HepG2 (cell line): ENCODE measurements around the gene GSK3A. TPM values are rescaled to one million over a fixed set of nuclear protein-coding genes. Genes with fewer than 3 reads are reported as not detected.

Experiments
- EEA1 ChIP-seq: sonication (generic); formaldehyde crosslinking; IDR thresholded peaks from 2 replicates; pipeline ENCODE4 v1.5.1; 2020; ENCODE audit warnings: mild to moderate bottlenecking, missing genetic modification reagents, borderline replicate concordance
- HNRNPL ChIP-seq: fragments of 200-400 bp; formaldehyde crosslinking; IDR thresholded peaks from 2 replicates; pipeline ENCODE4 v1.6.1; 2017; ENCODE audit warnings: mild to moderate bottlenecking, low read depth, low read length
- IRF2 ChIP-seq: IDR thresholded peaks from 2 replicates; pipeline ENCODE4 v1.6.1; 2018; ENCODE audit warnings: missing genetic modification reagents, missing compliant biosample characterization
- KLF11 ChIP-seq: IDR thresholded peaks from 2 replicates; pipeline ENCODE4 v1.6.1; 2016; ENCODE audit warnings: missing compliant biosample characterization
- NFYB ChIP-seq: sonication (generic); formaldehyde crosslinking; IDR thresholded peaks from 2 replicates; pipeline ENCODE4 v1.4.0; 2020; ENCODE audit warnings: missing genetic modification reagents
- RBM22 ChIP-seq: fragments of 200-400 bp; formaldehyde crosslinking; optimal IDR thresholded peaks from 2 replicates; pipeline ENCODE3; 2017; ENCODE audit warnings: mild to moderate bottlenecking, low read length, moderate library complexity
- REXO4 ChIP-seq: sonication (generic); formaldehyde crosslinking; IDR thresholded peaks from 2 replicates; pipeline ENCODE4 v1.8.0; 2022; ENCODE audit warnings: missing genetic modification reagents, mild to moderate bottlenecking, borderline replicate concordance
- ZNF546 ChIP-seq: sonication (generic); formaldehyde crosslinking; conservative IDR thresholded peaks from 2 replicates; pipeline ENCODE4 v1.8.1; 2023; ENCODE audit warnings: mild to moderate bottlenecking, missing genetic modification reagents
- ZNF768 ChIP-seq: sonication (generic); formaldehyde crosslinking; IDR thresholded peaks from 2 replicates; pipeline ENCODE4 v1.4.0; 2020; ENCODE audit warnings: missing genetic modification reagents
- polyA plus RNA-seq, 8 experiments: library from polyadenylated mRNA; depleted of rRNA in 3 of 8; stranded (reverse) in 7 of 8; unstranded in 1 of 8; fragments of >200 nt; fragmentation: Illumina TruSeq in 4 of 8; extraction: Trizol in 4 of 8; gene quantifications; 2 replicates each; pipeline versions ENCODE4 v1.2.1 to v1.2.3, GENCODE V29; 2011 to 2016; ENCODE audit warnings: low read depth in 4 of 8, missing spikeins in 1 of 8, mixed read lengths in 1 of 8; ENCODE audit not compliant: insufficient read depth in 1 of 8
- total RNA-seq, 5 experiments: library from RNA; depleted of rRNA; stranded (reverse); fragments of >200 nt; fragmentation: Illumina TruSeq; extraction: Trizol; gene quantifications; 2 replicates each; pipeline ENCODE4 v1.2.3, GENCODE V29; 2016; ENCODE audit warnings: low read depth in 1 of 5
- TF ChIP-seq, protein P1 (sequence below): sonication (generic); formaldehyde crosslinking; IDR thresholded peaks from 2 replicates; pipeline ENCODE4 v1.5.1; 2020; ENCODE audit warnings: mild to moderate bottlenecking, missing genetic modification reagents, borderline replicate concordance
- TF ChIP-seq, protein P2 (sequence below): IDR thresholded peaks from 2 replicates; pipeline ENCODE4 v1.6.1; 2016; ENCODE audit warnings: low read depth
- TF ChIP-seq, protein P3 (sequence below), 2 experiments: sonication (generic) in 1 of 2; formaldehyde crosslinking in 1 of 2; IDR thresholded peaks; 2 replicates each; pipeline versions ENCODE4 v1.6.1 to v1.9.0; 2014 to 2022; ENCODE audit warnings: antibody characterized with exemption in 1 of 2, borderline replicate concordance in 1 of 2, inconsistent platforms in 1 of 2, low read depth in 1 of 2, missing genetic modification reagents in 1 of 2
- TF ChIP-seq, protein P4 (sequence below): sonication (generic); formaldehyde crosslinking; conservative IDR thresholded peaks from 2 replicates; pipeline ENCODE4 v1.4.0; 2020; ENCODE audit warnings: missing genetic modification reagents
- TF ChIP-seq, protein P5 (sequence below): sonication (generic); formaldehyde crosslinking; IDR thresholded peaks from 2 replicates; pipeline ENCODE4 v1.4.0; 2020; ENCODE audit warnings: mild to moderate bottlenecking, missing genetic modification reagents

GSK3A gene
- total and polyA plus RNA-seq, 2 of the 13 experiments (the other 11 are each of a cell fraction or from before 2014, with no cell fraction given) = 16.9 to 52.5 TPM

DNA sequence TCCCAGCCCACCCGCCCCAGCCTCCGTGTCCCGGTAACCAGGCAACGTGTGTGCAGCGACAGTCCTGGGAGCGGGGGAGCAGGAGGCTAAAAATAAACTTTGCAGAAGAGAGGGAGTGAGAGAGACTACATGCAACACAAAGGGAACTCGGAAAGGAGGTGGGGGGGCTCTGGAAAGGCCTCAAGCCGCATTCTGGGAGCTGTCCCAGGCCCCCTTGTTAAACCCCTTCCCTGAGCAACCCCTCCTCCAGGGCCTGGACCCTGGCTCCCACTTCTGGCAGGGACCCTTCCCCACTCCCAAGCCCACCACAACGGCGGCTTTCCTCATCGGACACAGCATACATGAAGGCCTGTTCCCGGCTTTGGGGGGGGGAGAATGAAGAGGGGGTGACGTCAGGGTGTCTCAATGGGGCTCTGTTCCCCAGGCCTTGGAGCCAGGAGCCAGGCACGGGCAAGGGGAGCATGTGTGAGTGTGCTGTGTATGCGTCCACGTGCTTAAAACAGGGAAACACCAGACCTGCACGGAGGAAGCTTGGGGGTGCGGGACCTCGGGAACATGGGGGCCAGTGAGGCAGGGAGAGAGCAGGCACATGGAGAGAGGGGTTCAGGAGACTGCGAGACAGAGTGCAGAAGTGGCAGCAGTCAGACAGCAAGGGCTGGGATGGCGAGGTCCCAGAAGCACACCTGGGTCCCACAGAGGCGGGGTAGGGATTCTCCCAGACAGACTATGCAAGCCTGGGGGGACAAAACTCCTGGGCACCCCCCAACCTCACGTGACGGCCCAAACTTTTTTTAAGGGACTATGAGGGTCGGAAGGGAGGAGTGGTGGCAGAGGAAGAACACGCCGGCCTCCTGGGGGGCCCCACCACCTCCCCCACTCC is 10.2 kb upstream of the GSK3A start (continued):
- TF ChIP-seq, protein P1, sequence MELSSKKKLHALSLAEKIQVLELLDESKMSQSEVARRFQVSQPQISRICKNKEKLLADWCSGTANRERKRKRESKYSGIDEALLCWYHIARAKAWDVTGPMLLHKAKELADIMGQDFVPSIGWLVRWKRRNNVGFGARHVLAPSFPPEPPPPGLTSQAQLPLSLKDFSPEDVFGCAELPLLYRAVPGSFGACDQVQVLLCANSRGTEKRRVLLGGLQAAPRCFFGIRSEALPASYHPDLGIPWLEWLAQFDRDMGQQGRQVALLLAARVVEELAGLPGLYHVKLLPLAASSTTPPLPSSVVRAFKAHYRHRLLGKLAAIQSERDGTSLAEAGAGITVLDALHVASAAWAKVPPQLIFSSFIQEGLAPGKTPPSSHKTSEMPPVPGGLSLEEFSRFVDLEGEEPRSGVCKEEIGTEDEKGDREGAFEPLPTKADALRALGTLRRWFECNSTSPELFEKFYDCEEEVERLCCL (CRISPR knock-in tag) = 0 out of 2 replicates have a peak, but pooled peaks have one; percentile 46
- TF ChIP-seq, protein P2, sequence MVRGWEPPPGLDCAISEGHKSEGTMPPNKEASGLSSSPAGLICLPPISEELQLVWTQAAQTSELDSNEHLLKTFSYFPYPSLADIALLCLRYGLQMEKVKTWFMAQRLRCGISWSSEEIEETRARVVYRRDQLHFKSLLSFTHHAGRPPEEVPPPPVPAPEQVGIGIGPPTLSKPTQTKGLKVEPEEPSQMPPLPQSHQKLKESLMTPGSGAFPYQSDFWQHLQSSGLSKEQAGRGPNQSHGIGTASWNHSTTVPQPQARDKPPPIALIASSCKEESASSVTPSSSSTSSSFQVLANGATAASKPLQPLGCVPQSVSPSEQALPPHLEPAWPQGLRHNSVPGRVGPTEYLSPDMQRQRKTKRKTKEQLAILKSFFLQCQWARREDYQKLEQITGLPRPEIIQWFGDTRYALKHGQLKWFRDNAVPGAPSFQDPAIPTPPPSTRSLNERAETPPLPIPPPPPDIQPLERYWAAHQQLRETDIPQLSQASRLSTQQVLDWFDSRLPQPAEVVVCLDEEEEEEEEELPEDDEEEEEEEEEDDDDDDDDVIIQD = no peak
- TF ChIP-seq, protein P3, sequence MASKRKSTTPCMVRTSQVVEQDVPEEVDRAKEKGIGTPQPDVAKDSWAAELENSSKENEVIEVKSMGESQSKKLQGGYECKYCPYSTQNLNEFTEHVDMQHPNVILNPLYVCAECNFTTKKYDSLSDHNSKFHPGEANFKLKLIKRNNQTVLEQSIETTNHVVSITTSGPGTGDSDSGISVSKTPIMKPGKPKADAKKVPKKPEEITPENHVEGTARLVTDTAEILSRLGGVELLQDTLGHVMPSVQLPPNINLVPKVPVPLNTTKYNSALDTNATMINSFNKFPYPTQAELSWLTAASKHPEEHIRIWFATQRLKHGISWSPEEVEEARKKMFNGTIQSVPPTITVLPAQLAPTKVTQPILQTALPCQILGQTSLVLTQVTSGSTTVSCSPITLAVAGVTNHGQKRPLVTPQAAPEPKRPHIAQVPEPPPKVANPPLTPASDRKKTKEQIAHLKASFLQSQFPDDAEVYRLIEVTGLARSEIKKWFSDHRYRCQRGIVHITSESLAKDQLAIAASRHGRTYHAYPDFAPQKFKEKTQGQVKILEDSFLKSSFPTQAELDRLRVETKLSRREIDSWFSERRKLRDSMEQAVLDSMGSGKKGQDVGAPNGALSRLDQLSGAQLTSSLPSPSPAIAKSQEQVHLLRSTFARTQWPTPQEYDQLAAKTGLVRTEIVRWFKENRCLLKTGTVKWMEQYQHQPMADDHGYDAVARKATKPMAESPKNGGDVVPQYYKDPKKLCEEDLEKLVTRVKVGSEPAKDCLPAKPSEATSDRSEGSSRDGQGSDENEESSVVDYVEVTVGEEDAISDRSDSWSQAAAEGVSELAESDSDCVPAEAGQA (IDR thresholded peaks at IDR 0.05; ENCODE audit: low read depth) = no peak
- TF ChIP-seq, protein P3 (CRISPR knock-in tag; IDR thresholded peaks at IDR 0.05; ENCODE audit: borderline replicate concordance) = no peak
- TF ChIP-seq HNRNPL (no peak), NFYB (CRISPR knock-in tag) (no peak), KLF11 (CRISPR knock-in tag) (no peak), RBM22 (peak; percentile 69), IRF2 (CRISPR knock-in tag) (no peak), REXO4 (CRISPR knock-in tag) (no peak), ZNF546 (CRISPR knock-in tag) (no peak), ZNF768 (CRISPR knock-in tag) (0 out of 2 replicates have a peak, but pooled peaks have one; percentile 0), EEA1 (CRISPR knock-in tag) (0 out of 2 replicates have a peak, but pooled peaks have one; percentile 43)
- TF ChIP-seq, protein P4, sequence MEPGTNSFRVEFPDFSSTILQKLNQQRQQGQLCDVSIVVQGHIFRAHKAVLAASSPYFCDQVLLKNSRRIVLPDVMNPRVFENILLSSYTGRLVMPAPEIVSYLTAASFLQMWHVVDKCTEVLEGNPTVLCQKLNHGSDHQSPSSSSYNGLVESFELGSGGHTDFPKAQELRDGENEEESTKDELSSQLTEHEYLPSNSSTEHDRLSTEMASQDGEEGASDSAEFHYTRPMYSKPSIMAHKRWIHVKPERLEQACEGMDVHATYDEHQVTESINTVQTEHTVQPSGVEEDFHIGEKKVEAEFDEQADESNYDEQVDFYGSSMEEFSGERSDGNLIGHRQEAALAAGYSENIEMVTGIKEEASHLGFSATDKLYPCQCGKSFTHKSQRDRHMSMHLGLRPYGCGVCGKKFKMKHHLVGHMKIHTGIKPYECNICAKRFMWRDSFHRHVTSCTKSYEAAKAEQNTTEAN (CRISPR knock-in tag) = no peak
- TF ChIP-seq, protein P5, sequence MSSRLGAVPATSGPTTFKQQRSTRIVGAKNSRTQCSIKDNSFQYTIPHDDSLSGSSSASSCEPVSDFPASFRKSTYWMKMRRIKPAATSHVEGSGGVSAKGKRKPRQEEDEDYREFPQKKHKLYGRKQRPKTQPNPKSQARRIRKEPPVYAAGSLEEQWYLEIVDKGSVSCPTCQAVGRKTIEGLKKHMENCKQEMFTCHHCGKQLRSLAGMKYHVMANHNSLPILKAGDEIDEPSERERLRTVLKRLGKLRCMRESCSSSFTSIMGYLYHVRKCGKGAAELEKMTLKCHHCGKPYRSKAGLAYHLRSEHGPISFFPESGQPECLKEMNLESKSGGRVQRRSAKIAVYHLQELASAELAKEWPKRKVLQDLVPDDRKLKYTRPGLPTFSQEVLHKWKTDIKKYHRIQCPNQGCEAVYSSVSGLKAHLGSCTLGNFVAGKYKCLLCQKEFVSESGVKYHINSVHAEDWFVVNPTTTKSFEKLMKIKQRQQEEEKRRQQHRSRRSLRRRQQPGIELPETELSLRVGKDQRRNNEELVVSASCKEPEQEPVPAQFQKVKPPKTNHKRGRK (CRISPR knock-in tag) = no peak
